Jurkat, Clone E6-1 (cell line): ENCODE measurements around the gene HOXA10.

Source experiments
- DNase-seq: peaks from one replicate; pipeline ENCODE4 v3.0.0-alpha.2; 2011; ENCODE audit warnings: low read depth, low spot score
- H3K4me3 ChIP-seq: 2 replicates; pipeline ENCODE4 v1.5.1; 2011; ENCODE audit warnings: mild to moderate bottlenecking, low read length, control low read depth, moderate library complexity

The HOXA10 gene

GRCh38 chr7:27160145-27160545 lies 14.0 kb downstream of the HOXA10 start:
- no peak for DNase-seq
- H3K4me3 ChIP-seq = peak overlapping the region; percentile 67

GRCh38 chr7:27159266-27160144 lies 14.6 kb downstream of the HOXA10 start:
- no peak overlapping the region for H3K4me3 ChIP-seq
- DNase-seq = no peak

- DNase-seq = no peak
- H3K4me3 ChIP-seq = no peak overlapping the region
Observed at GRCh38 chr7:27158436-27159265, 15.5 kb downstream of the HOXA10 start.

GRCh38 chr7:27157702-27158431 lies 16.3 kb downstream of the HOXA10 start:
- no peak for DNase-seq
- H3K4me3 ChIP-seq = no peak overlapping the region

GRCh38 chr7:27156916-27157701 lies 17.0 kb downstream of the HOXA10 start:
- peak overlapping the region; percentile 65 for H3K4me3 ChIP-seq
- no peak for DNase-seq

GRCh38 chr7:27156508-27156898 lies 17.6 kb downstream of the HOXA10 start, which contains the start of gene HOXA7:
Gene HOXA7 (minus strand): TSS chr7:27156675. CDS start chr7:27156545, 130 bp downstream.
- peak; percentile 42 for DNase-seq
- H3K4me3 ChIP-seq = peak within 1 kb of the TSS; percentile 65

- peak; percentile 29 for DNase-seq
- peak overlapping the region; percentile 65 for H3K4me3 ChIP-seq
Observed at GRCh38 chr7:27155816-27156507, 18.2 kb downstream of the HOXA10 start.

- peak overlapping the region; percentile 65 for H3K4me3 ChIP-seq
- DNase-seq = no peak
Observed at GRCh38 chr7:27154901-27155815, 19.0 kb downstream of the HOXA10 start.

- no peak overlapping the region for H3K4me3 ChIP-seq
- no peak for DNase-seq
Observed at GRCh38 chr7:27154369-27154768, 19.8 kb downstream of the HOXA10 start.

GRCh38 chr7:27153526-27153925 lies 20.6 kb downstream of the HOXA10 start:
- DNase-seq = no peak
- H3K4me3 ChIP-seq = no peak overlapping the region

GRCh38 chr7:27152816-27153442 lies 21.2 kb downstream of the HOXA10 start:
- no peak for DNase-seq
- no peak overlapping the region for H3K4me3 ChIP-seq

- peak within 1 kb of the TSS; percentile 83 for H3K4me3 ChIP-seq
- DNase-seq = no peak
Observed at GRCh38 chr7:27151931-27152815, 21.9 kb downstream of the HOXA10 start, which contains the start of gene HOXA3. Gene HOXA3 (minus strand): TSS chr7:27152583. CDS start chr7:27110640, 41,943 bp downstream.

- peak overlapping the region; percentile 83 for H3K4me3 ChIP-seq
- no peak for DNase-seq
Observed at GRCh38 chr7:27151341-27151930, 22.7 kb downstream of the HOXA10 start.

GRCh38 chr7:27150568-27151340 lies 23.4 kb downstream of the HOXA10 start:
- DNase-seq = peak; percentile 65
- H3K4me3 ChIP-seq = peak overlapping the region; percentile 83
